COR-L47 (cell line): ENCODE data around the gene TMEM119.

Experiments
- DNase-seq: peaks from one replicate; lab custom pipeline; 2025; lab: John Stamatoyannopoulos, UW

TMEM119 gene

DNA sequence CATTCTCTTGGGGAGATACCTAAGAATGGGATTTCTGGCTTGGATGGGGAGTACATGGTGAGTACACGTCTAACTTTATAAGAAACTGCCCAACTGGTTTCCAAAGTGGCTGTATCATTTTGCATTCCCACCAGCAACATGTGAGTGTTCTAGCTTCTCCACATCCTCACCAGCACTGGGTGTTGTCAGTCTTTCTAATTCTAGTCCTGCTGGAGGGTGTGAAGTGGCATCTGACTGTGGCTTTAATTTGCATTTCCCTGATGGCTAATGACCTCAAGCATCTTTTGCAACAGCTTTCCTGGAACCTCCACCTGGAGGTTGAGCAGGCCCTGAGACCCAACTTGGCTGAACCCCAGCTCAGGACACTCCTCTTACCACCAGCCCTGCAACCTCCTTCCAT lies 18.0 kb upstream of the TMEM119 start:
- DNase-seq, result no peak

DNA sequence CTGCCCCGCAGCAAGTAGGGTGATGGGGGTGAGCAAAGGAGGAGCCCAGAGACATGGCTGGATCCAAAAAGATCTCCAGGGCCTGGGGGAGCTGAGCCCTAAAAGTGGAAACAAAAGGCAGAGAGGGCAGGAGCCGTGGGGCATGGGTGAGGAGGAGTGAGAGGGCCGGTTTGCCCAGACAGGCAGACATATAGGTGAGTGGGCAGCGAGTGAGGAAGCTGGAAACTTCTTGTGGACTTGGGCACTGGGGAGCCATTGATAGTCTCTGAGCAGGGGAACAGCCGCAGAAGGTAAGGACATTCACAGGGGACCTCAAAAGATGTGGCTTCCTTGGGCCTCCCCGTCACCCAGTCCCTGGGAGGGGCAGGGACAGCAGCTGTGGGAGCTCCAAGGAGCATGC lies 16.8 kb upstream of the TMEM119 start:
- no peak for DNase-seq

DNA sequence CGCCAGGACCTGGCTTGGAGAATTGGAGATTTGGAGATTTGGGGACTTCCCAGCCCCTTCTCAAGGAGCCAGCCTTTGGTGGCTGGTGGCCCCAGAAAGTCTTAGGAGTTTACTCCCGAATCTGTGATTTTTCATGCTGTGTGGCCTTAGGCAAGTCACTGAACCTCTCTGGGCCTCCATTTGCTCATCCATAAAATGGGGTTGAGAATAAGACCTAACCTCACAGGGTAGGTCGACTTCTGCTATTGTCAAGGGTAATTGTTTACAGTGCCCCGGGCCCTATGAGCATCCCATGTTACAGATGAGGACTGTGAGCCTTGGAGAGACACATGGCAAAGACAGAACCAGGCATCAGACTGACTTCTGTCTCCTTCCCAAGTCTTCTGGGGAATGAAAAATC lies 16.2 kb upstream of the TMEM119 start:
- no peak for DNase-seq

DNA sequence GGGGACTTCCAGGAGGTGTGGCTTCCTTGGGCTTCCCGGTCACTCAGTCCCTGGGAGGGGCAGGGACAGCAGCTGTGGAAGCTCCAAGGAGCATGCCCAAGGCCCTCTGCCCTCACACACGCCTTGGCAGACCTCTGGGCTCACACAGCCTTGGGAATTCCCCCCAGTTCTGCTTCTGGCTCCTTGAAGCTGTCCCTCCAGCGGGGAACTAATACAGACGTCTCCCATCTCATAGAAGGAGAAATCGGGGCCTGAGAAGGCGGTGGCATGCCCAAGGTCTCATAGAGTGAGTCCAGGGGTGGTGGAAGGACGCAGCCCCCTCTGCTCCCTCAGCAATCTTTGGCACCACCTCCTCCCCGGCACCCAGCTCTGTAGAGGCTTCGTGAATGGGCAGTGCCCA lies 15.7 kb upstream of the TMEM119 start:
- DNase-seq, result no peak

DNA sequence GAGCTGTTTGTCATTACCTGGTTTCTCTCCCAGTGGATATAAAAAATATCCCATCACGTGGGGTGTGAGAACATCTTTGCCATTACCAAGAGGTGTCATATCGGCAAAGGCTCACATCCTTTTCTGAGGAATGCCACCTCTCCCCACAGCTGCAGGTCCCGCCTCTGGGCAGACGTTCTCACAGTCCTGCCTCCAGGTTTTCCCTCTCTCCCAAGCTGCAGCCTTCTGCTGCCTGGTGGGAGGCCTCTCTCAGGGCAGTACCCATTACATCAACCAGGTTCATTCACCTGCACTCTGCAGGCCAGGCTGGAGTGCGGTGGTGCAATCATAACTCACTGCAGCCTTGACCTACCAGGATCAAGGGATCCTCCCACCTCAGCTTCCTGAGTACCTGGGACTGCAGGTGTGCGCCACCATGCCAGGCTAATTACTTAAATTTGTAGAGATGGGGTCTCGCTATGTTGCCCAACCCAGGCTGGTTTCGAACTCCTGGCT lies 15.0 kb upstream of the TMEM119 start:
- no peak for DNase-seq

DNA sequence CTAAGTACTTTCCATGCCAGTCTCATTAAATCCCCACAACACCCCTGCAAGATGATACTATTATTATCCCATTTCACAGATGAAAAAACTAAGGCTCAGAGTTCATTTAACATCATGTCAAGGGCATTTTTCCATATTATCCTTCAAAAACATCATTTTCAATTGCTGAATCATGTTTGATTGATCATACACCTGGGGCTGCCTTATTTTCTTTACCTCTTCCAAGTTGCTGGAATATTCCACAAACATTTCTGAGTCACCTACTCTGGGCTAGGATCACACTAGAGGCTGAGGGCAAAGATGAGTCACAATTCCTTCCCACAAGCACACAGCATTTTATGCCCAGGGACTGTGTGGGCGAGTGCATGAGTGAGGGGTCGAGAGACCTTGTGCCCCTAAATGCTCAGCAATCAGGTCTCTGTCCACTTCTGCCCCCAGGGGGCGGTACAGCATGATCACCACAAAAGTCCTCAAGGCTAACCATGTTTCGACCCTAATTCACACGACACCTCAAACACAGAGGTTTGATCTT lies 14.1 kb upstream of the TMEM119 start:
- DNase-seq, result no peak

DNA sequence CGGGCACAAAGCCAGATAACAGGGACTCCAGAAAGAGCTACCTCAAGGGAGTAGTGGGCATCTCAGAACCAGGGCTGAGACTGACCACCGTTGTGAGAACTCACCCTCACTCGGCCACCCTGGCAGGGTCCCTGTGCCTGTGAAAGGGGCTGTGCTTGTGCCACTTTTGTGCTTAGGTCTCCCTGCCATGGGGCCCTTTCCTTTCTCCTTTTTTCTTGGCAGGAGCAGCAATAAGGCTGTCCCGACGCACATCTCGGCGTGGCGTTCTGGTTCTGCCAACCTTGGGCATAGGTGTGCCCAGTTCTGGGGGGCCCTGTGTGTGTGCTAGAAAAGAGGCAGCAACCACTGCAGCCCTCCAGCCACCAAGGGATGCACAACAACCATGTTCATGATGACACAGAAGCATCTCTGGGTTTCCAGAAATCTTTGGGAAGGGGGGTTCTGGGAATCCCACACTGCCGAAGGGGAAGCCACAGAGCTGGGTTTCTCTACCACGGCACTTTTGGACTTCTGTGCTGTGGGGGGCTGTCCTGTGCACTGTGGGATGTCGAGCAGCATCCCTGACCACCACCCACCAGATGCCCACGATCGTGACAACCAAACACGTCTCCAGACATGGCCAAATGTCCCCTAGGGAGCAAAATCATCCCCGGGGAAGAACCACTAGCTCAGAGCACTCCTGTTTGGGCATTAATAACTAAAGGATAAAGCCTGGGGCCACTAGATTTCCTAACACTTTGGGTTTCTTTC lies 13.1 kb upstream of the TMEM119 start:
- no peak for DNase-seq

DNA sequence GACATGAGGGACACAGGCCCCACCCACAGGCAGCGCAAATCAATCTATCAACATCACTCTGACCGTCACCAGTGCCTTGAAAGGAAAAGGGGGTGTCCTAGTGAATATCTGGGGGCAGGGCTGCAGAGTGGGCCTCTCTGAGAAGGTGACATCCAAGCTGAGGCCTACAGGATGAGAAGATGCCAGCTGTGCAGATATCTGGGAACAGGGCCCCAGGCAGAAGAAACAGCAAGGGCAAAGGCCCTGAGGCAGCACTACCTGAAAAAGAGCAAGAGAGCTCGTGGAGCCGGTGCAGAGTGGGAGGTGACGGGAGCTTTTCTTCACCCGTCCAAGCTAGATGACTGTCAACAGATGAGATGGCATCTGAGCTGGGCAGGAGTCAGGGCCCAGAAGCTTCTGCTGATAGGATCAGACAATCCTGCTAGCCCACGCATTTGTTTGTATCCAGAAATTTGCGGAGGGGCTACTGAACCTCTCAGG lies 12.5 kb upstream of the TMEM119 start:
- no peak for DNase-seq

DNA sequence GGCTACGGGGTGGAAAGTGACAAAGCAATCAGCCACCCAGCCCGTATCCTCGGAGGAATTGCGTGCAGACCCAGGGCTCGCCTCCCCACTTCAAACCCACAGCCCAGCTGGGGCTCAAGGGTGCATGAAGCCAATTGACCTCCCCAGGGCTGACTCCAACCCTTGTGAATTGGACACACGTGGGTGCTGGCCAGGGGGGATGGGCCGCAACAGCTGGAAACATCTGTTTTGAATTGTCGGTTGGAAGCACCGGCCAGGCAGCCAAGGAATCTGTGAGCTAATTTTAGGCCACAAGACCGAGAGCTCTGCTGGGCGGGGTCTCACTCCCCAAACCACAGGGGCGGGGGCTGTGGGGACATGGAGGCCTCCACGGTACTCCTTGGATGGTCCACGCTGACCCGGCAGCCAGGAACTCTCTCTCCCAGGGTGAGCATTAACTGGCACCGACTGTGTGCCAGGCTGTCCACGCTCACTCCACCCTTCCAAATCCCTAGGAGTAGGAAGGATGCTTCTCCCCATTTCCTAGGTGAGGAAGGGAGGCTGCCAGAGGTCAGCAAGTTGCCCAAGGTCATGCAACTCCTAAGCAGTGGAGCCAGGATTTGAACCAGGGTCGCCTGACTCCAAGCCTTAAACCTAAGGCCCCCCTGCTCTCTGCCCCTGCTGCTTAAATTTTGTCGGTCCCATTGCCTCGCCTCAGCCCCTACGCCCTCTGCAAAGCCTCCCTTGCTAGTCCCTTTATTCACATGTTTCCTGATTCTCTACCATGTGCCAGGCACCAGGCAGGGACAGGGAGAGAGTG lies 11.9 kb upstream of the TMEM119 start:
- DNase-seq, result no peak

DNA sequence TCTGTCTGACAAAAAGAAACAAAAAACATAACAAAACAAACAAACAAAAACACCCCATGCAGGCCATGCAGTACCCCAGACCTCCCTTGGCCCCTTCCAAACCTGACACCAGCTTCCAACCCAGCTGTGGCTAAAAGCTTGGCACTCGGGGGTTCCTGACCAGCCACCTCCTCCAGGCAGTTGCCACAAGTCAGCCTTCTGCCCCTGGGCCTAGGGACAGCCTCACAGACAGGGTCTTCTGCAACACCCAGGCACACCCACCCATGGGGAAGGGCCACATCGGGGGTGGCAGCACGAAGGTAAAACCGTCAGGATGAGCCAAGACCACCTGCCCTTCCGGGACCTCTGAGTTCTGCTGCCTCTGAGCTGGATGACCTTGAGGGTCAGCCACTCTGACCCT lies 10.7 kb upstream of the TMEM119 start:
- no peak for DNase-seq

DNA sequence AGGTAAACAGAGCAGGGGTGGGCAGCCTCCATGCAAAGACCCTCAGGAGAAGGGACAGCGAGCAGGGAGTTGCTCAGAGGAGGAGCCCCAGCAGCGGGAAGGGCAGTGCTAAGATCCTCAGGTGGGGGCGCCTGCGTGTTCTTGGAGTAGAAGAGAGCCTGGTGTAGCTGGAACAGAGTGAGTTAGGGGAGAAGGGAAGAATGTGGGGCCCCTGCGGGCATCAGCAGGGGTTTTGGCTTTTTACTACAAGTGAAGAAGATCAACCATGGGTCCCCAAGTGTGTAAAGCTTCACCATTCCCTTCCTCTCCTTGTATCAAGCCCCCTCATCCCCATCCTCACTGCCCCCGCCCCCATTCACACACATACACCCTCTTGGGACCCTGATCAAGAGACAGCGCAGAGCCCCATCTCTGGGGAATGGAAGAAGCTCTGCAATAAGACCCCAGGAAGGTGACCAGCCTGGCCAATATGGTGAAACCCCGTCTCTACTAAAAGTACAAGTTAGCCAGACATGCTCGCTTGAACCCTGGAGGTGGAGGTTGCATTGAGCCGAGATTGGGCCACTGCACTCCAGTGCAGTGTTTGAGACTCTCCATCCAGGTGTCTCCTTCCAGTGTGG lies 10.2 kb upstream of the TMEM119 start:
- DNase-seq, result no peak

DNA sequence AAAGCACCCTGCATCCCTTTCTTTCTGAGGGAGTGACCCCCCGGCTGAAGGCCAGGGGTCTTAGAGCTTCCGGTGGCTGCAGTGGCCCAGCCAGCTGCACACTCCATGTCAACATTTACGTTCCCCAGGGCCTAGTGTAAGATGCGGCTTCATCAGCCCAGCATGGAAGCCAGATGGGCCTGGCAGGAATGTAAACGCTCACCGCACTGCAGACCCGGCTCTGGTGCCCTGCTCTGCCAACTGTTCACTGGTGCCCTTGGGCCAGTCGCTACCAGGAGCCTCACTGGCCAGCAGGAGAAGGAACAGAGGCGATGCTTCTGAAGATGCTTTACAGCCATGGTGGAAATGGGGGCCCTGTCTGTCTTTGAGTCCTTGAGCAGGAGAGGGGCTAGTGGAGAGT lies 8.6 kb upstream of the TMEM119 start:
- no peak for DNase-seq

DNA sequence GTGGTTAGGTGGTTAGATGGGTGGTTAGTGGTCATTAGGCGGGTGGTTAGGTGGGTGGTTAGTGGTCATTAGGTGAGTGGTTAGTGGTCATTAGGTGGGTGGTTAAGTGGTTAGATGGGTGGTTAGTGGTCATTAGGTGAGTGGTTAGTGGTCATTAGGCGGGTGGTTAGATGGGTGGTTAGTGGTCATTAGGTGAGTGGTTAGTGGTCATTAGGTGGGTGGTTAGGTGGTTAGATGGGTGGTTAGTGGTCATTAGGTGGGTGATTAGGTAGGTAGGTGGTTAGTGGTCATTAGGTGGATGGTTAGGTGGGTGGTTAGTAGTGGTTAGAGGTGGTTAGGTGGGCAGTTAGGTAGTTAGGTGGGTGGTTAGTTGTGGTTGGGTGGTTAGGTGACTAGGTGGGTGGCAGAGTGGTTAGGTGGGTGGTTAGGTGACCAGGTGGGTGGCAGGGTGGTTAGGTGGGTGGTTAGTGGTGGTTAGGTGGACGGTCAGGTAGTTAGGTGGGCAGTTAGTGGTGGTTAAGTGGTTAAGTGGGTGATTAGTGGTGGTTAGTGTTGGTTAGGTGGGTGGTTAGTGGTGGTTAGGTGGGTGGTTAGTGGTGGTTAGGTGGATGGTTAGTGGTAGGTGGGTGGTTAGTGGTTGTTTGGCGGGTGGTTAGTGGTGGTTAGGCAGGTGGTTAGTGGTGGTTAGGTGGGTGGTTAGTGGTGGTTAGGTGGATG lies 8.0 kb upstream of the TMEM119 start:
- no peak for DNase-seq

DNA sequence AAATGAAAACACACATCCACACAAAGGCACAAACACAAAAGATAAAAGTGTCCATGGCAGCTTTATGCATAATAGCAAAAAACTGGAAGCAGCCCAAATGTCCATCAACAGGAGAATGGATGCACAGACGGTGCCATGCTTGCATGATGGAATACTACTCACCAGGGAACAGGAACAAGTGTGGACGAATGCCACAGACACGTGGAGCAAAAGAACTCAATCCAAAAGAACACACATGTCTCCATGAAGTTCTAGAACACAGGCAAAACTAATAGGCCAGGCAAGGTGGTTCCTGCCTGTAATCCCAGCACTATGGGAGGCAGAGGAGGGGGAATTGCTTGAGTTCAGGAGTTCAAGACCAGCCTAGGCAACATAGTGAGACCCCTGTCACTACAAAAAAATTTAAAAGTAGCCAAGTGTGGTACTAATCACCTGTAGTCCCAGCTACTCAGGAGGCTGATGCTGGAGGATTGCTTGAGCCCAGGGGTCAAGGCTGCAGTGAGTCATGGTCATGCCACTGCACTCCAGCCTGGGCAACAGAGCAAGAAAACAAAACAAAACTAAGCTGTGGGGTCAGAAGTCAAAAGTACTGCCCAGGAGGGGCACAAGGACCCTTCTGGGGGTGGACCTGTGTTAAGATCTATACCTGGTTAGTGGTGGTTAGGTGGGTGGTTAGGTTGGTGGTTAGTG lies 7.3 kb upstream of the TMEM119 start:
- no peak for DNase-seq

DNA sequence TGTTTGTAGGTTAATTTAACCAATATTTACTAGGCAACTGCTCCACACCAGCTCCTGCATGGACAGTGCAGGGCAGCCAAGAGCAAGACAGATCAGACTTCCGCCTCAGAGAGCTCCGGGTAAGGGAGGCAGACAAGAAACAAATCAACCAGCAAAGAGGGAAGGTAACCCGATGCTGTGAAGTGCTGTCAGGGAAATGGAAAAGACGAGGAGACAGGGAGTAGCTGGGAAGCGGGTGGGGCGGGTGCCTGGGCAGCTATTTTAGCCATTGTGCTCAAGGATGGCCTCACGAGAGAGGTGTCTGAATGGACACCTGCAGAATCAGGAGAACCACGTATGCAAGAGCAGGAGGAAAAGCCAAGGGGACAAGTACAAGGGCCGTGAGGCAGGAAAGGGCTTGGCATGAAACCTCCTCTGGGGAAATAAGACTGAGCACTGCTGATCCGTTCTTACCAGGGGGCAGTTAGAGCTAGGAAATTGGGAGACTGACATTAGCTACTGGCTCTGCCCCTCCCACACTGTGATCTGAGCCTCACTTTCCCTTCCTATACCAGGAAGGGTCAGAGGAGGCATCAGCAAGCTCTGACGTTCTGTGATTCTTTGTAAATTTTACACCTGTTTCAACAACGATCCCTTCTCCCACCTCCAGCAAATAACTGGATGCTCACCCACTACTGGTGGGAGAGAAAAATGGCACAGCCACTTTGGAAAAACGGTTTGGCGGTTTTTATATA lies 6.5 kb upstream of the TMEM119 start:
- no peak for DNase-seq

DNA sequence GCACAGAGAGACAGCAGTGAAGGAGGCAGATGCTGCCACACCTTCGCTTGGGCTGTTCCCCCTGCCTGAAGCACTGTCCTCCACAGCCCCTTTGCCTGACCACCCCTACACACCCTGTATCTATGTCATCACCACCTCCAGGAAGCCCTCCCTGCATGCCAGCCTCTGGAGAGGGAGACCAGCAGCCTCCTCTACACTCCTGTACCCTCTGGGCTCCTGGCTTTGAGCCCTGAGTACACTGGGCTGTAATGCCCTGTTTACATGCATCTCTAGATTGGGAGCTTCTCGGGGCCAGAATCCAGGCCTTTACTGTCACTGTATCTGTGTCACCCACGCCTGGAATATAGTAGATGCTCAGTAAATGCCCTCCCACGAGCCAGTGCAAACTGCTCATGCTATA lies 5.9 kb upstream of the TMEM119 start:
- DNase-seq, result no peak

DNA sequence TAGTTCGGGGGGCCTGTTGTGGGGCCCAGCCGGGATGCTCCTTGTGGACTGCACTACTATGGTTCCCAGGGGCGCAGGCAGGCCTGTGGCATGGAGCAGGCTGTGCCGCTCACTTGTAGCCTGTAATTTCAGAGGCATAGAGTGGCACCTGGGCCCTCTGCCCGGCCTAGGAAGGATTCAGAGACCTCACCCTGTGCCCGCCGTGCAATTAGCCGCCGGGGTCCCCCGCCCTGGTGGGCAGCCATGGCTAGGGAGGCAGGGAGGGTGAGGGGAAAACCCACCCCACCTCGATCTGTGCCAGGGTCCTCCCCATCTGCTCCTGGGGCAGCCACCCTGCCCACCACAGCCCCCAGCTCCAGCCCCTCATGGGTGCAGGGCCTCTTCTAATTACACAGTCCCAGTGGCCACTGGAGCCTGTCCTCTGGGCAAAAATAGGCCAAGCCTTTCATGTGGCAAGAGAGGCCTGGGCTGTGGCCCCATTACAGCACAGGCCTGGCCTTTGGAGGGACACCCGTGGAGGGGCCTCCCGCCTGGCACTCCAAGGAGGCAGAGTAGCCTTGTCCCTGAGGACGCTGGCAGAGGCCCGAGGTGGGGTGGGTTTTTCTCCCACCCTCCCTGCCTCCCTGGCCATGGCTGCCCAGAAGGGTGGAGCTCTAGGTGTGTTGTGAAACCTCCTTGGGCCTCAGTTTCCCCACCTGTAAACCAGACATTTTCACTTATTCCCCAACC lies 5.3 kb upstream of the TMEM119 start:
- DNase-seq, result no peak

DNA sequence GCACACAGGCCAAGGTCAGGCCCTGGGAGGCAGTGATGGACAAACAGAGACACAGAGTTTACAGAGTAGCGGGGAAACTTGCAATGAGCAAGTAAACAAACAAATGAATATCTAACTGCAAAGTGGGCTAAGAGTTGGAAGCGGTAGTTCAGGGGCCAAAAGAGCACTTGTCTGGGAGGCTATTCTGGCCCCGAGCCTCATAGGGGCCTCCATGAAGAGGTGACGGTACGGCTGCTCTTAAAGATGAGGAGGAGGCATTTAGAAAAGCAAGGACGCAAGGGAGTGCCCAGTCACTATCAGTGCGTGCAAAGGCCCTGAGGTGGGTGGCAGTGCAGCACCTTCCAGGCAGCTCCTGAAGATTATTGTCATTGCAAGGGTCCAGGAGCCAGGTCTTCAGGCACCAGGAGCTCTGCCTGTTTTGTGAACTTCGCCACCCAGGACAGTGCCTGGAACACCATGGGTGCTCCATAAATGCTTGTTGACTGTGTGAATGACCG lies 4.4 kb upstream of the TMEM119 start:
- no peak for DNase-seq

DNA sequence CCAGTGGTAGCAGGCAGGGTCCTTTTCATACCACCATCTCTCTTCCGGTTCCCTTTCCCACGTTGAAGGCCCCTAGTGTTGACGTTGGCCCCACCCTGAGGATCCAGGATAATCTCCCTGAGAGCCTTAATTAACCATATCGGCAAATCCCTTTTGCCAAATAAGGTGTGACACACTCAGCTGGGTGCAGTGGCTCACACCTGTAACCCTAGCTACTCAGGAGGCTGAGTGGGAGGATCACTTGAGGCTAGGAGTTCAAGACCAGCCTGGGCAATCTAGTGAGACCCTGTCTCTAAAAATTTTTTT lies 2.8 kb upstream of the TMEM119 start:
- no peak for DNase-seq
